Skeletal muscle tissue (tissue), 4 donors: Measurements from ENCODE around the gene NRF1. TPM values are rescaled to one million over a fixed set of nuclear protein-coding genes. Genes with fewer than 3 reads are reported as not detected.
"Not testable (repeated sequence)": the region's sequence is repeated elsewhere in the genome, so short reads cannot be mapped to it uniquely, and the experiment has no call there.

ENCODE experiments used
- H3K27ac ChIP-seq: one replicate; pipeline ENCODE4 v1.7.0; 2013; ENCODE audit warnings: mild to moderate bottlenecking, low read depth, low read length, inconsistent platforms
- H3K27me3 ChIP-seq, 3 donors: one replicate each; pipeline ENCODE4 v1.7.0; 2013; ENCODE audit warnings: low read length in 3 of 3; ENCODE audit not compliant: control insufficient read depth in 3 of 3, insufficient read depth in 3 of 3
- H3K36me3 ChIP-seq, 3 donors: one replicate each; pipeline ENCODE4 v1.7.0; 2013; ENCODE audit warnings: low read length in 3 of 3; ENCODE audit not compliant: control insufficient read depth in 3 of 3, insufficient read depth in 3 of 3
- H3K4me1 ChIP-seq, 3 donors: one replicate each; pipeline ENCODE4 v1.7.0; 2013; ENCODE audit warnings: low read length in 3 of 3, mild to moderate bottlenecking in 3 of 3; ENCODE audit not compliant: control insufficient read depth in 3 of 3, insufficient read depth in 3 of 3
- H3K4me3 ChIP-seq, 3 donors: one replicate each; pipeline ENCODE4 v1.7.0; 2013; ENCODE audit warnings: low read length in 3 of 3
- H3K9ac ChIP-seq, 3 donors: one replicate each; pipeline ENCODE4 v1.7.0; 2013; ENCODE audit warnings: low read length in 3 of 3, mild to moderate bottlenecking in 3 of 3, moderate library complexity in 2 of 3, low read depth in 1 of 3
- H3K9me3 ChIP-seq, 3 donors: one replicate each; pipeline ENCODE4 v1.7.0; 2013; ENCODE audit warnings: low read length in 3 of 3; ENCODE audit not compliant: control insufficient read depth in 3 of 3
- total RNA-seq: library from RNA; depleted of rRNA; stranded (reverse); fragments of >200 nt; gene quantifications from one replicate; pipeline ENCODE4 v1.2.3, GENCODE V29; 2014
- donor health status: Osteomylitis.

NRF1 gene
- total RNA-seq, 1 donor from 2014 or later = 17.2 TPM

DNA sequence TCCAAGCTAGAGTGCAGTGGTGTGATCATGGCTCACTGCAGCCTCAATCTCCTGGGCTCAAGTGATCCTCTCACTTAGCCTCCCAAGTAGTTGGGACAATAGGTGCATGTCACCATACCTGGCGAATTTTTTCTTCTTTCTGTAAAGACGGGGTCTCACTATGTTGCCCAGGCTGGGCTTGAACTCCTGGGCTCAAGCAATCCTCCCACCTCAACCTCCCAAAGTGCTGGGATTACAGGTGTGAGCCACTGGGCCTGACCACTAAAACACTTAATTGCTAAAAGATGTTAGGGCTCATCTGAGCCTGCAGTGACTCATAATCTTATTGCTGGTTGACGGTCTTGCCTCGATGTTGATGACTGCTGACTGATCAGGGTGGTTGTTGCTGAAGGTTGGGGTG, 63.0 kb downstream of the NRF1 start:
- peaks cover 19 to 28% (median 21%) of the 10 kb centered on the region in 3 donors for H3K36me3 ChIP-seq
- H3K9me3 ChIP-seq, H3K4me3 ChIP-seq, H3K4me1 ChIP-seq, H3K27me3 ChIP-seq, H3K9ac ChIP-seq, H3K27ac ChIP-seq: not testable (repeated sequence)

DNA sequence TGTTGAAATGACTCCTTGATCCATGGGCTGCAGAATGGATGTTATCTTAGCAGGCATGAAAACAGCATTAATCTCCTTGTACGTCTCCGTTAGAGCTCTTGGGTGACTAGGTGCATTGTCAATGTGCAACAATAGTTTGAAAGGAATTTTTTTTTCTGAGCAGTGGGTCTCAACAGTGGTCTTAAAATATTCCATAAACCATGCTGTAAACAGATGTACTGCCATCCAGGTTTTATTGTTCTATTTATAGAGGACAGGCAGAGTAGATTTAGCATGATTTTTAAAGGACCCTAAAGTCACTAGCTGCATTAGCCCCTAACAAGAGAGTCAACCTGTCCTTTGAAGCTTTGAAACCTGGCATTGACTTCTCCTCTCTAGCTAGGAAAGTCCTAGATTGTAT, 64.0 kb downstream of the NRF1 start:
- H3K4me3 ChIP-seq = no peak overlapping the region
- no peak overlapping the region for H3K9ac ChIP-seq
- peaks cover 19 to 28% (median 21%) of the 10 kb centered on the region in 3 donors for H3K36me3 ChIP-seq
- H3K27ac ChIP-seq = no peak overlapping the region
- peaks cover 0 to 7% (median 0%) of the 10 kb centered on the region in 3 donors for H3K9me3 ChIP-seq
- no peaks in the 10 kb centered on the region for H3K4me1 ChIP-seq
- H3K27me3 ChIP-seq = no peaks in the 10 kb centered on the region

DNA sequence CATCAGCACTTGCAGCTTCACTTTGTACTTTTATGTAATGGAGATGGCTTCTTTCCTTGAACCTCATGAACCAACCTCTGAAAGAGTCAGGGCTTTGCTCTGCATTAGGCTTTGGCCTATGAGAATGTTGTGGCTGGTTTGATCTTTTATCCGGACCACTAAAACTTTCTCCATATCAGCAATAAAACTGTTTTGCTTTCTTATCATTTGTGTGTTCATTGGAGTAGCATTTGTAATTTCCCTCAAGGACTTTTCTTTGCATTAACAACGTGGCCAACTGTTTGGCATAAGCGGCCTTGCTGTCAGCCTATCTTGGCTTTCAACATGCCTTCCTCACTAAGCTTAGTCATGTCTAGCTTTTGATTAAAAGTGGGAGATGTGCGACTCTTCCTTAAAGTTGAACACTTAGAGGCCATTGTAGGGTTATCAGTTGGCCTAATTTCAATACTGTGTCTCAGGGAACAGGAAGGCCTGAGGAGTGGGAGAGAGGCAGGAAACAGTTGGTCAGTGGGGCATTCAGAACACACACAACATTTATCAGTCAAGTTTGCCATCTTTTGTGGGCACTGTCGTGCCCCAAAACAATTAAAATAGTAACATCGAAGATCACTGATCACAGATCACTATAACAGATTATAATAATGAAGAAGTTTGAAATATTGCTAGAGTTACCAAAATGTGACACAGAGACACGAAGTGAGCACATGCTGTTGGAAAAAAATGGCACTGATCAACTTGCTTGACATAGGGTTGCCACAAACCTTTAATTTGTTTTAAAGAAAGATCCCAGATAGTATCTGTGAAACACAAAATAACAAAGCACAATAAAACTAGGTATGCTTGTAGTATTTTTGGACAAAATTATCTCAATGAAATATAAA, 64.7 kb downstream of the NRF1 start:
- Histone ChIP-seq H3K4me3 (no peak overlapping the region), H3K9ac (no peak overlapping the region), H3K36me3 (peaks cover 19 to 27% (median 21%) of the 10 kb centered on the region in 3 donors), H3K27ac (no peak overlapping the region), H3K4me1 (no peaks in the 10 kb centered on the region), H3K9me3 (peaks cover 0 to 7% (median 0%) of the 10 kb centered on the region in 3 donors), H3K27me3 (no peaks in the 10 kb centered on the region)

DNA sequence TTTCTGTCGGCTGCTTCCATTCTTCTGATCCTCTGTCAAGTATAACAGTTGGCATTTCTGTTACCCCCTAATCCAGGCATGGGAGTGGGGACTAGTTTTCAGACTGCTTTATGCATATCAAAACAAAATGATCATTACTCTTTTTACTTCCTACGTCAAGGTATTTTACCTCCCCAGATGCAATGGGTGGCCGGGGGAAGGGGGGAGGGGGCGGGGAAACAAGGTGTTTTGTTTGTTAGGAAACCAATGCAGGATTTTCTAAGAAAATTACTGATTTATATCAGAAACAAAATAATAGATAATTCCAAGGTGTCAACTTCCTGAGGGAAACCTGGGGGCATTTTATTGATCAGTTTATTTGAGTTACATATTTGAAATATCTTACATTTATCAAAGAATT, 66.3 kb downstream of the NRF1 start:
- Histone ChIP-seq H3K4me1 (no peaks in the 10 kb centered on the region), H3K27ac (no peak overlapping the region), H3K27me3 (no peaks in the 10 kb centered on the region), H3K9ac (no peak overlapping the region), H3K4me3 (no peak overlapping the region), H3K9me3 (peaks cover 0 to 7% (median 0%) of the 10 kb centered on the region in 3 donors), H3K36me3 (peaks cover 15 to 20% (median 17%) of the 10 kb centered on the region in 3 donors)

DNA sequence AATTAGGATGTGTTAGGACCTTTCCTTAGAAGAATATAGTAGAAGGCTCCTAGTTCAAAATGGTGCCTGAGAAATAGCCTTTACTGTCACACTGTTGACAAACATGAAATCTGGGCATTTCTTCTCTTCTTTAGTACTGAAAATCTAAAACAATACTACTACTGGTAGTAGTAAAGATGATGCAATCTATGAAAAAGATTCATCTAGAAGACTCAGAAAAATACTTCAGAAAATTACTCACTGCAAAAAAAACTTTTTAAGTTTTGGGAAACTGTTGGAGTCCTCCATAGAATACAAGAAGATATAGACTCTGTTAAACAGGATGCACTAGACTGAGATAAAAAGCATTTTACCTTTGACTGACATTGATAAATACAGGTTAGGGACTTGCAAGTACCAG, 67.1 kb downstream of the NRF1 start:
- Histone ChIP-seq H3K4me3 (no peak overlapping the region), H3K9ac (no peak overlapping the region), H3K4me1 (no peaks in the 10 kb centered on the region), H3K27me3 (no peaks in the 10 kb centered on the region), H3K9me3 (peaks cover 0 to 7% (median 0%) of the 10 kb centered on the region in 3 donors), H3K36me3 (peaks cover 11 to 18% (median 17%) of the 10 kb centered on the region in 3 donors), H3K27ac (no peak overlapping the region)

DNA sequence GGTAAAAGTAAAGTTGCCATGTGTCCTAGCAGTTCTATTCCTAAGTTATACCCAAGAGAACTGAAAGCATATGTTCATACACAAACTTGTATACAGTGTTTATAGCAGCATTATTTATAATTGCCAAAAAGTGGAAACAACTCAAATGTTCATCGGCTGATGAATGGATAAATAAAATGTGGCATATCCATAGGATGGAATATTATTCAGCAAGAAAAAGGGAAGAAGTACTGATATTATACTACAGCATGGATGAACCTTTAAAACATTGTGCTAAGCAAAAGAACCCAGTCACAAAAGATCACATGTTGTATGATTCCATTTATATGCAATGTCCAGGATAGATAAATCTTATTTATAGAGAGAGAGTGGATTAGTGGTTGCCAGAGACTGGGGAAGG, 68.9 kb downstream of the NRF1 start:
- no peaks in the 10 kb centered on the region for H3K27me3 ChIP-seq
- H3K36me3 ChIP-seq = peaks cover 4 to 10% (median 9%) of the 10 kb centered on the region in 3 donors
- H3K27ac ChIP-seq = no peak overlapping the region
- no peak overlapping the region for H3K9ac ChIP-seq
- H3K9me3 ChIP-seq = peaks cover 0 to under 1% (median 0%) of the 10 kb centered on the region in 3 donors
- no peaks in the 10 kb centered on the region for H3K4me1 ChIP-seq
- no peak overlapping the region for H3K4me3 ChIP-seq

DNA sequence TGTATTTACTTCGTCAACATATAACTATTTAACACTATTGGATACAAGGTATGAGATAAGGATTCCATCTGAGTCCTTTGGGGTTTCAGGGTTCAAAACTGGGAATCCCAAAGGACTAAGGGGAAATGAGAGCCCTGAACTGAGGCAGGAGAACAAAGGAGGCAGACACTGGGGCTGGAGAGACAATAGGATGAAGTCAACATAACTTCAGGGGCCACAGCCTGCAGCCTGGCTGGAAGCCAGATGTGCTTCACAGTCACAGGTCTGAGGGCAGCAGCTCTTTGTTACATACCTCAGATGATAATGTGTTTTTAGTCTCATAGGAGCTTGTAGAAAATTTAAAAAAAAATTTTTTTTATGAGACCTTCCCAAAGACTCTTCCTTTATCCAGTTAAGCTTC, 73.3 kb downstream of the NRF1 start:
- H3K4me1 ChIP-seq = no peaks in the 10 kb centered on the region
- H3K36me3 ChIP-seq = no peaks in the 10 kb centered on the region
- H3K9ac ChIP-seq = no peak overlapping the region
- H3K27me3 ChIP-seq = no peaks in the 10 kb centered on the region
- no peak overlapping the region for H3K27ac ChIP-seq
- no peak overlapping the region for H3K4me3 ChIP-seq
- H3K9me3 ChIP-seq = no peaks in the 10 kb centered on the region

DNA sequence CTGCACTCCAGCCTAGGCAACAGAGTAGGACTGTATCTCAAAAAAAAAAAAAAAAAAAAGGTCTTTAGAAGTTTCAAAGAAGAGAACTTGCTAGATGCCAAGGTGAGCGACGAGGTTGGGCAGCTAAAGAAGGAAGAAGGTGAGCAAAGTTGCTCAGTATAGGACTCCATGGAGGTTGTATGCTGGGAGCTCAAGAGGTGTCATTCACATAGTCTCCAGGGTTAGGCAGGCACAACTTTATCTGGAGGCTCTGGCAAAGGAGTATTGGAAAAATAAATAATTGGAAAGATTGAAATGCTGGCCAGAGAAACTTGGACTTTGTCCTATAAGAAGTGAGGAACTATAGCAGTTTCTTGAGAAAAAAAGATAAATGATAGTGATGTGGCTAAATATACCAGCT, 74.5 kb downstream of the NRF1 start:
- Histone ChIP-seq H3K9ac (no peak overlapping the region), H3K4me3 (no peak overlapping the region), H3K27me3 (no peaks in the 10 kb centered on the region), H3K9me3 (no peaks in the 10 kb centered on the region), H3K4me1 (no peaks in the 10 kb centered on the region), H3K27ac (no peak overlapping the region), H3K36me3 (peaks cover 0 to 5% (median 4%) of the 10 kb centered on the region in 3 donors)

DNA sequence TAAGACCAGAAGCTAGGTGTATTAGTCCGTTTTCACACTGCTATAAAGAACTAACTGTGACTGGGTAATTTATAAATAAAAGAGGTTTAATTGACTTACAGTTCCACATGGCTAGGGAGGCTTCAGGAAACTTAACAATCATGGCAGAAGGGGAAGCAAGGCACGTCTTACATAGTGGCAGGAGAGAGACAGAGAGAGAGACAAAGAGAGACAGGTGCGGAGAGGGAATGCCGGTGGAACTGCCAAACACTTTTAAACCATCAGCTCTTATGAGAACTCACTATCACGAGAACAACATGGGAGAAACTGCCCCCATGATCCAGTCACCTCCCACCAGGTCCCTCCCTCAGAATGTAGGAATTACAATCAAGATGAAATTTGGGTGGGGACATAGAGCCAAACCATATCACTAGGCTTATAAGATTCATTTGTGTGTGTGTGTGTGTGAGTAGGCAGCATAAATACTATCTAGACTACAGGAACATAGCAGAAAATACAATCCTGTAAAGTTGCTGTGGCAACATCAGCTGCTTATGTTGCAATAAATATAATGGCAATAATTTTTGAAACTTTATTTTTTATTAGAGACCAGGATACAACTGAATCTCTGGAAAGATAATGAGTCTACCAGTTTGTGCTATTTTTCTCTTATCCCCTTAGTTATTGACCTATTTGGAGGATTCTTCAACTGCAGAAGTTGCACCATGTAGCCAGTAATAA, 77.1 kb downstream of the NRF1 start:
- Histone ChIP-seq H3K4me3 (no peak overlapping the region), H3K4me1 (no peaks in the 10 kb centered on the region), H3K9ac (no peak overlapping the region), H3K27me3 (no peaks in the 10 kb centered on the region), H3K9me3 (no peaks in the 10 kb centered on the region), H3K36me3 (peaks cover 10 to 20% (median 14%) of the 10 kb centered on the region in 3 donors), H3K27ac (no peak overlapping the region)

DNA sequence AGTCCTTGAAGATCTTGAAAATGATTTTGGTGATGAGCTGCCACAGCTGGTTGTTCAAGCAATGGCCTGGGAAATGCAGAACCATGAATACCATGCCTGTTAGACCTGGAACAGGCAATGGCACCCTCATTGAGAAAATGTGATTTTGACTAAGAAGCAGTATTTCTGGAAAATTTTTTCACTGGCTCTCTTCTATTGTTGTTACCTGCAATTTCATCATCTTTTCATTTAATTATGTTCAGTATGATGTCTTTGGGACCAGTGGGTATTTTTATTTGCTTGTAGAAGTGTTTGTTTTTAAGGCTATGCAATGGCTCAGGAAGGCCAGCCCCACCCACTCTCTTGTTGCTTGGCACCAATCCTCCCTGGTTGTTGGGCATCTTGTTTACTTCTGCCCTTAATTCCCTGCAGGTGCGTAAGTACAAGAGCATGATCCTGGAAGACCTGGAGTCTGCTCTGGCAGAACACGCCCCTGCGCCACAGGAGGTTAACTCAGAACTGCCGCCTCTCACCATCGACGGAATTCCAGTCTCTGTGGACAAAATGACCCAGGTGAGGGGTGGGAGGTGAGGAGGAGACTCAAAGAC, 78.6 kb downstream of the NRF1 start:
- Histone ChIP-seq H3K27ac (no peak overlapping the region), H3K9me3 (no peaks in the 10 kb centered on the region), H3K4me1 (no peaks in the 10 kb centered on the region), H3K27me3 (no peaks in the 10 kb centered on the region), H3K36me3 (peaks cover 14 to 24% (median 15%) of the 10 kb centered on the region in 3 donors), H3K4me3 (no peak overlapping the region), H3K9ac (no peak overlapping the region)
